Measurements from ENCODE around the gene CXADR.

DNA sequence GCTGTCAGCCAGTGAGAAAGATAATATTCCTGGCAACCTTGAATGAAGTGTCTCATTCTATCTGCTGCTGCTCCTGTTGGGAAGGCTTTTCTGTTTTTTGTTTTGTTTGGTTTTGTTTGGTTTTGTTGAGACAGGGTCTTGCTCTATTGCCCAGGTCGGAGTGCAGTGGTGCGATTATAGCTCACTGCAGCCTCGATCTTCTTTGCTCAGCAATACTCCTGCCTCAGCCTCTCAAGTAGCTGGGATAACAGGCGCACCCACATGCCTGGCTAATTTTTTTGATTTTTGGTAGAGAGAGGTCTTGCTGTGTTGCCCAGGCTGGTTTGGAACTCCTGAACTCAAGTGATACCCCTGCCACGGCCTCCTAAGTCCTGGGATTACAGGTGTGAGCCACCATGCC, 62.2 kb downstream of the CXADR start:
- TF ChIP-seq, protein P1, sequence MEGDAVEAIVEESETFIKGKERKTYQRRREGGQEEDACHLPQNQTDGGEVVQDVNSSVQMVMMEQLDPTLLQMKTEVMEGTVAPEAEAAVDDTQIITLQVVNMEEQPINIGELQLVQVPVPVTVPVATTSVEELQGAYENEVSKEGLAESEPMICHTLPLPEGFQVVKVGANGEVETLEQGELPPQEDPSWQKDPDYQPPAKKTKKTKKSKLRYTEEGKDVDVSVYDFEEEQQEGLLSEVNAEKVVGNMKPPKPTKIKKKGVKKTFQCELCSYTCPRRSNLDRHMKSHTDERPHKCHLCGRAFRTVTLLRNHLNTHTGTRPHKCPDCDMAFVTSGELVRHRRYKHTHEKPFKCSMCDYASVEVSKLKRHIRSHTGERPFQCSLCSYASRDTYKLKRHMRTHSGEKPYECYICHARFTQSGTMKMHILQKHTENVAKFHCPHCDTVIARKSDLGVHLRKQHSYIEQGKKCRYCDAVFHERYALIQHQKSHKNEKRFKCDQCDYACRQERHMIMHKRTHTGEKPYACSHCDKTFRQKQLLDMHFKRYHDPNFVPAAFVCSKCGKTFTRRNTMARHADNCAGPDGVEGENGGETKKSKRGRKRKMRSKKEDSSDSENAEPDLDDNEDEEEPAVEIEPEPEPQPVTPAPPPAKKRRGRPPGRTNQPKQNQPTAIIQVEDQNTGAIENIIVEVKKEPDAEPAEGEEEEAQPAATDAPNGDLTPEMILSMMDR (IDR thresholded peaks at IDR 0.05), result no peak
- TF ChIP-seq POLR2AphosphoS5 (IDR thresholded peaks at IDR 0.05), result no peak
- TF ChIP-seq POLR2A (IDR thresholded peaks at IDR 0.05), result no peak
- no peak for TF ChIP-seq EP300 (IDR thresholded peaks at IDR 0.05)

Data from sigmoid colon (tissue), 4 donors.